ENCODE results near the gene ZBTB7C. TPM values are rescaled to one million over a fixed set of nuclear protein-coding genes. Genes with fewer than 3 reads are reported as not detected.

ZBTB7C gene
- polyA plus RNA-seq, 1 of the 3 experiments (the other 2 are of a cell fraction) = 0.05 TPM

DNA sequence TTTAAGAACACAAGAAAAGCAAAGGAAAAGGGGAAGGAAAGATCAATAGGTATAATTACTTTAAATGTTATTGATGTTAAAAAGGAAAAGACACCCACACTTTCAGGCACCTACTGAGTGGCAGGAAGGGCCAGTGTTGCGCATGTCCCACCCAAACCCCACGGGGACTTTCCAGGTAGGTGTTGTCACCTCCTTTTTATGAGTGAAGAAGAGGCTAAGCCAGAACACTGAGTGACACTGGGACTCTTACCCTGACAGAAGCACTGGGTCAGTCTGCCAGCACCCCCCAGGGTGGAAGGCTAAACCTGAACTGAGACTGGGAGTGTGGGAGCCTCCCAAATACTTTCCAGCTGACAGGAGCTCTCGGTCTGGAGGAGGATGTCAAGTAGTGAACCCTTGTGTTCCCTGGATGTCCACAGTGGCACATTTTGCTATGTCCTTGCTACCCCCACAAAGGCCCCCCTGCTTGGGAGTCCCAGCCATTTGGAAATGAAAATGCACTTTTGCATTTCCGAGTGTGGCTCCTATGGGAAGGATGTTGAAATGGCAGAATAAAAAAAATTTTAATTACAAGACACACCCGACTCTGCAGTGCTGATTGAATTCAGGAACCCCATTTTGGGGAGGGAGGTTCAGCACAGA, 387.8 kb downstream of the ZBTB7C start:
- CTCF ChIA-PET = interaction anchor here (0.7 to 20.7 kb wide), 6 partner anchors 92 to 447 kb away, joined by 3 to 333 read pairs (median 3); no protein-coding TSS in a partner anchor
- Histone ChIP-seq H3K9me2 (no peaks in the 10 kb centered on the region), H3K9me3 (no peaks in the 10 kb centered on the region), H3K36me3 (replicated peaks in 1 of 2; ENCODE audit: control insufficient read depth in 1 of 2, insufficient read depth in 2 of 2, low read length in 1 of 2) (no peaks in the 10 kb centered on the region), H3F3A (replicated peaks; ENCODE audit: insufficient read depth) (peaks cover 10% of the 10 kb centered on the region), H3K27ac (ENCODE audit: low read depth in 2 of 2, low read length in 1 of 2) (no peak overlapping the region), H2AFZ (ENCODE audit: low read depth) (no peak overlapping the region), H3K9ac (no peak overlapping the region), H3K4me1 (ENCODE audit: control insufficient read depth in 1 of 2, insufficient read depth in 2 of 2, low read depth in 1 of 2, low read length in 1 of 2) (peaks cover 5 to 40% of the 10 kb centered on the region in 2 experiments; a peak in 3 of 4 replicates), H3K79me2 (ENCODE audit: insufficient read depth) (no peaks in the 10 kb centered on the region), H3K4me2 (no peak overlapping the region), H3K27me3 (ENCODE audit: insufficient read depth) (peaks cover 22% of the 10 kb centered on the region), H3K4me3 (ENCODE audit: low read depth in 2 of 2, low read length in 1 of 2) (no peak overlapping the region), H4K20me1 (ENCODE audit: insufficient read depth) (no peaks in the 10 kb centered on the region)
- POLR2A ChIA-PET = no interaction called here
- TF ChIP-seq SIN3A (IDR thresholded peaks at IDR 0.05; ENCODE audit: borderline replicate concordance, low read depth, low read length) (no peak), SMC3 (IDR thresholded peaks at IDR 0.05; ENCODE audit: low read depth, low read length) (no peak), GABPA (IDR thresholded peaks at IDR 0.05; ENCODE audit: low read depth) (no peak)
- TF ChIP-seq, protein P1, sequence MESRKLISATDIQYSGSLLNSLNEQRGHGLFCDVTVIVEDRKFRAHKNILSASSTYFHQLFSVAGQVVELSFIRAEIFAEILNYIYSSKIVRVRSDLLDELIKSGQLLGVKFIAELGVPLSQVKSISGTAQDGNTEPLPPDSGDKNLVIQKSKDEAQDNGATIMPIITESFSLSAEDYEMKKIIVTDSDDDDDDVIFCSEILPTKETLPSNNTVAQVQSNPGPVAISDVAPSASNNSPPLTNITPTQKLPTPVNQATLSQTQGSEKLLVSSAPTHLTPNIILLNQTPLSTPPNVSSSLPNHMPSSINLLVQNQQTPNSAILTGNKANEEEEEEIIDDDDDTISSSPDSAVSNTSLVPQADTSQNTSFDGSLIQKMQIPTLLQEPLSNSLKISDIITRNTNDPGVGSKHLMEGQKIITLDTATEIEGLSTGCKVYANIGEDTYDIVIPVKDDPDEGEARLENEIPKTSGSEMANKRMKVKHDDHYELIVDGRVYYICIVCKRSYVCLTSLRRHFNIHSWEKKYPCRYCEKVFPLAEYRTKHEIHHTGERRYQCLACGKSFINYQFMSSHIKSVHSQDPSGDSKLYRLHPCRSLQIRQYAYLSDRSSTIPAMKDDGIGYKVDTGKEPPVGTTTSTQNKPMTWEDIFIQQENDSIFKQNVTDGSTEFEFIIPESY (IDR thresholded peaks at IDR 0.05; ENCODE audit: borderline replicate concordance, low read depth) = no peak
- TF ChIP-seq, protein P2, sequence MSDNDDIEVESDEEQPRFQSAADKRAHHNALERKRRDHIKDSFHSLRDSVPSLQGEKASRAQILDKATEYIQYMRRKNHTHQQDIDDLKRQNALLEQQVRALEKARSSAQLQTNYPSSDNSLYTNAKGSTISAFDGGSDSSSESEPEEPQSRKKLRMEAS (IDR thresholded peaks at IDR 0.05; ENCODE audit: low read depth) = no peak
- TF ChIP-seq, protein P3, sequence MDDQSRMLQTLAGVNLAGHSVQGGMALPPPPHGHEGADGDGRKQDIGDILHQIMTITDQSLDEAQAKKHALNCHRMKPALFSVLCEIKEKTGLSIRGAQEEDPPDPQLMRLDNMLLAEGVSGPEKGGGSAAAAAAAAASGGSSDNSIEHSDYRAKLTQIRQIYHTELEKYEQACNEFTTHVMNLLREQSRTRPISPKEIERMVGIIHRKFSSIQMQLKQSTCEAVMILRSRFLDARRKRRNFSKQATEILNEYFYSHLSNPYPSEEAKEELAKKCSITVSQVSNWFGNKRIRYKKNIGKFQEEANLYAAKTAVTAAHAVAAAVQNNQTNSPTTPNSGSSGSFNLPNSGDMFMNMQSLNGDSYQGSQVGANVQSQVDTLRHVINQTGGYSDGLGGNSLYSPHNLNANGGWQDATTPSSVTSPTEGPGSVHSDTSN (IDR thresholded peaks at IDR 0.05) = no peak
- TF ChIP-seq, protein P4, sequence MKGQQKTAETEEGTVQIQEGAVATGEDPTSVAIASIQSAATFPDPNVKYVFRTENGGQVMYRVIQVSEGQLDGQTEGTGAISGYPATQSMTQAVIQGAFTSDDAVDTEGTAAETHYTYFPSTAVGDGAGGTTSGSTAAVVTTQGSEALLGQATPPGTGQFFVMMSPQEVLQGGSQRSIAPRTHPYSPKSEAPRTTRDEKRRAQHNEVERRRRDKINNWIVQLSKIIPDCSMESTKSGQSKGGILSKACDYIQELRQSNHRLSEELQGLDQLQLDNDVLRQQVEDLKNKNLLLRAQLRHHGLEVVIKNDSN (IDR thresholded peaks at IDR 0.05; ENCODE audit: borderline replicate concordance, low read depth) = no peak
- 73% methylated on average over 5 of the region's 5 CpGs for WGBS (ENCODE audit: low lambda C conversion rate)
- no peak for DNase-seq

DNA sequence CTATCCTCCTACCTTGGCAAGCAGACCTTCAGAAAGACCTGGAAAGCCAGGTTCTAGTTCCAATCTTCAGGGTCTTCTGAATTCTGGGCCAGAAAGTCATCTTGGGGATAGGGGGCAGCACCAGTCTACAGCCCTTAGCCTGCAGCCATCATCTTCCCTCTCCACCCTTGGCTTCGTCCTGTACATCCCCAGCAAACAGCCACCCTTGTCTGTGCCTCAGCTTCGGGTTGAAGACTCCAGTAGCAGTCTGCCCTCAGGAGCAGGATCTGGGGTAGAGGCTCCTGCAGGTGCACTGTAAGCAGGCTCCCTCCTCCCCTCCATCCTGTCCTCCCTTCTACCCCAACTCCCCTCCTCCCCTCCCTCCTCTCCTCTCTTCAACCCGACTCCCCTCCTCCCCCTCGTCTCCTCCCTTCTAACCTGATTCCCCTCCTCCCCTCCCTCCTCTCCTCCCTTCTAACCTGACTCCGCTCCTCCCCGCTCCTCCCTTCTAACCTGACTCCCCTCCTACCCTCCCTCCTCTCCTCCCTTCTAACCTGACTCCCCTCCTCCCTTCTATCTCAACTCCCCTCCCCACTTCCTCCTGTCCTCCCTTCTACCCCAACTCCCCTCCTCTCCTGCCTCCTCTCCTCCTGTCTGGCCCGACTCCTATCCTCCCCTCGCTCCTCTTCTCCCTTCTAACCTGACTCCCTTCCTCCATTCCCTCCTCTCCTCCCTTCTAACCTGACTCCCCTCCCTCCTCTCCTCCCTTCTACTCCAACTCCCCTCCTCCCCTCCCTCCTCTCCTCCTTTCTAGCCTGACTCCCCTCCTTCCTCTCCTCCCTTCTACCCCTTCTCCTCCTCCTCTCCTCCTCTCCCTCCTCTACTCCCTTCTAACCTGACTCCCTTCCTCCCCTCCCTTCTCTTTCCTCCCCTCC, 388.6 kb downstream of the ZBTB7C start:
- no peaks in the 10 kb centered on the region for H3K36me3 ChIP-seq (replicated peaks in 1 of 2; ENCODE audit: control insufficient read depth in 1 of 2, insufficient read depth in 2 of 2, low read length in 1 of 2)
- H3K27ac ChIP-seq (ENCODE audit: low read depth in 2 of 2, low read length in 1 of 2) = no peak overlapping the region
- no peaks in the 10 kb centered on the region for H3K79me2 ChIP-seq (ENCODE audit: insufficient read depth)
- H3K27me3 ChIP-seq (ENCODE audit: insufficient read depth) = peaks cover 22% of the 10 kb centered on the region
- no peak for DNase-seq
- H3K9ac ChIP-seq = no peak overlapping the region
- WGBS (ENCODE audit: low lambda C conversion rate) = 66% methylated on average over 8 of the region's 8 CpGs
- no peak overlapping the region for H3K4me3 ChIP-seq (ENCODE audit: low read depth in 2 of 2, low read length in 1 of 2)
- ChIA-PET CTCF (interaction anchor here (0.9 to 1.4 kb wide), 3 partner anchors 13 to 455 kb away, joined by 3 read pairs; no protein-coding TSS in a partner anchor), POLR2A (no interaction called here)
- H3F3A ChIP-seq (replicated peaks; ENCODE audit: insufficient read depth) = peaks cover 10% of the 10 kb centered on the region
- no peak overlapping the region for H2AFZ ChIP-seq (ENCODE audit: low read depth)
- no peak overlapping the region for H3K4me2 ChIP-seq
- no peaks in the 10 kb centered on the region for H4K20me1 ChIP-seq (ENCODE audit: insufficient read depth)
- peaks cover 5 to 37% of the 10 kb centered on the region in 2 experiments; a peak in 3 of 4 replicates for H3K4me1 ChIP-seq (ENCODE audit: control insufficient read depth in 1 of 2, insufficient read depth in 2 of 2, low read depth in 1 of 2, low read length in 1 of 2)
- no peaks in the 10 kb centered on the region for H3K9me2 ChIP-seq
- H3K9me3 ChIP-seq = no peaks in the 10 kb centered on the region
- TF ChIP-seq, protein P1 (IDR thresholded peaks at IDR 0.05; ENCODE audit: borderline replicate concordance, low read depth) = no peak
- no peak for TF ChIP-seq TCF12 (IDR thresholded peaks at IDR 0.05)
- TF ChIP-seq, protein P2 (IDR thresholded peaks at IDR 0.05; ENCODE audit: low read depth) = no peak
- TF ChIP-seq RFX5 (IDR thresholded peaks at IDR 0.05; ENCODE audit: low read length) = no peak
- no peak for TF ChIP-seq RXRA (IDR thresholded peaks at IDR 0.05; ENCODE audit: borderline replicate concordance, low read depth)
- TF ChIP-seq SIN3A (IDR thresholded peaks at IDR 0.05; ENCODE audit: borderline replicate concordance, low read depth, low read length) = no peak
- no peak for TF ChIP-seq EZH2phosphoT487 (IDR thresholded peaks at IDR 0.05; ENCODE audit: borderline replicate concordance, low read depth)
- no peak for TF ChIP-seq FOXM1 (IDR thresholded peaks at IDR 0.05; ENCODE audit: low read depth)
- no peak for TF ChIP-seq MEF2A (IDR thresholded peaks at IDR 0.05; ENCODE audit: borderline replicate concordance, low read depth)
- no peak for TF ChIP-seq RCOR1 (IDR thresholded peaks at IDR 0.05; ENCODE audit: low read length)
- no peak for TF ChIP-seq GABPA (IDR thresholded peaks at IDR 0.05; ENCODE audit: low read depth)
- TF ChIP-seq FOSL2 (IDR thresholded peaks at IDR 0.05; ENCODE audit: borderline replicate concordance, low read depth) = no peak
- no peak for TF ChIP-seq JUND (IDR thresholded peaks at IDR 0.05)
- TF ChIP-seq POLR2AphosphoS5 (IDR thresholded peaks at IDR 0.05; ENCODE audit: low read depth, low read length) = no peak
- TF ChIP-seq EP300 (IDR thresholded peaks at IDR 0.05; ENCODE audit: borderline replicate concordance in 1 of 2, low read depth in 1 of 2, low read length in 1 of 2) = no peak

All from SK-N-SH (cell line).